Measurements from ENCODE around the gene CNPY2.
"Not testable (repeated sequence)": the region's sequence is repeated elsewhere in the genome, so short reads cannot be mapped to it uniquely, and the experiment has no call there.

CNPY2 gene

GRCh38 chr12:56278905-56279304, 36.9 kb downstream of the CNPY2 start:
- Histone ChIP-seq H3K4me2 (ENCODE audit: low read depth, low read length, poor library complexity, severe bottlenecking) (no peak overlapping the region), H3F3A (ENCODE audit: insufficient read depth) (no peaks in the 10 kb centered on the region), H3K27me3 (ENCODE audit: low read length) (no peaks in the 10 kb centered on the region), H3K27ac (ENCODE audit: low read depth, low read length) (no peak overlapping the region), H3K4me3 (ENCODE audit: insufficient read depth, low read length, poor library complexity, severe bottlenecking) (no peak overlapping the region), H3K9ac (ENCODE audit: low read length) (no peak overlapping the region), H3K9me2 (replicated peaks; ENCODE audit: insufficient read depth, low read length) (no peaks in the 10 kb centered on the region), H3K9me3 (ENCODE audit: insufficient read depth, low read length) (no peaks in the 10 kb centered on the region), H2AFZ (ENCODE audit: low read depth, low read length, severe bottlenecking) (no peak overlapping the region), H4K20me1 (ENCODE audit: low read depth, low read length) (no peaks in the 10 kb centered on the region), H3K79me2 (ENCODE audit: insufficient read depth, low read length) (no peaks in the 10 kb centered on the region), H3K36me3 (ENCODE audit: low read length) (peaks cover 37% of the 10 kb centered on the region; the same call in 1 of the 2 replicates)
- TF ChIP-seq, protein P1, sequence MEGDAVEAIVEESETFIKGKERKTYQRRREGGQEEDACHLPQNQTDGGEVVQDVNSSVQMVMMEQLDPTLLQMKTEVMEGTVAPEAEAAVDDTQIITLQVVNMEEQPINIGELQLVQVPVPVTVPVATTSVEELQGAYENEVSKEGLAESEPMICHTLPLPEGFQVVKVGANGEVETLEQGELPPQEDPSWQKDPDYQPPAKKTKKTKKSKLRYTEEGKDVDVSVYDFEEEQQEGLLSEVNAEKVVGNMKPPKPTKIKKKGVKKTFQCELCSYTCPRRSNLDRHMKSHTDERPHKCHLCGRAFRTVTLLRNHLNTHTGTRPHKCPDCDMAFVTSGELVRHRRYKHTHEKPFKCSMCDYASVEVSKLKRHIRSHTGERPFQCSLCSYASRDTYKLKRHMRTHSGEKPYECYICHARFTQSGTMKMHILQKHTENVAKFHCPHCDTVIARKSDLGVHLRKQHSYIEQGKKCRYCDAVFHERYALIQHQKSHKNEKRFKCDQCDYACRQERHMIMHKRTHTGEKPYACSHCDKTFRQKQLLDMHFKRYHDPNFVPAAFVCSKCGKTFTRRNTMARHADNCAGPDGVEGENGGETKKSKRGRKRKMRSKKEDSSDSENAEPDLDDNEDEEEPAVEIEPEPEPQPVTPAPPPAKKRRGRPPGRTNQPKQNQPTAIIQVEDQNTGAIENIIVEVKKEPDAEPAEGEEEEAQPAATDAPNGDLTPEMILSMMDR (IDR thresholded peaks at IDR 0.05; ENCODE audit: insufficient read depth, low read length, poor library complexity, severe bottlenecking), result no peak
- no peak for TF ChIP-seq EZH2phosphoT487 (conservative IDR thresholded peaks at IDR 0.05; ENCODE audit: low read length)

DNA sequence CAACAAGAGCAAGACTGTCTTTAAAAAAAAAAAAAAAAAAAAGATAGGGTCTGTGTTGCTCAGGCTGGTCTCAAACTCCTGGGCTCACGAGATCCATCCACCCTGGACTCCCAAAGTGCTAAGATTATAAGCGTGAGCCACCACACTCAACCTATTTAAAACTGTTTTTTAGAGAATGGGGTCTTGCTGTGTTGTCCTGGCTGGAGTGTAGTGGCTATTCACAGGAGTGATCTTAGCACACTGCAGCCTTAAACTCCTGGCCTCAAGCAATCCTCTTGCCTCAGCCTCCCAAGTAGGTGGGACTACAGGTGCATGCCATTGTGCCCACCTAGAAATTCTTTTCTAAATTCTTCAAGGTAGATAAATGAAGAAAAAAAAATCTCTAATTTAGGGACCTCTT, 41.5 kb downstream of the CNPY2 start:
- Histone ChIP-seq H3K9ac (ENCODE audit: low read length) (no peak overlapping the region), H3K4me3 (ENCODE audit: insufficient read depth, low read length, poor library complexity, severe bottlenecking) (no peak overlapping the region), H3K27me3 (ENCODE audit: low read length) (no peaks in the 10 kb centered on the region), H3K79me2 (ENCODE audit: insufficient read depth, low read length) (no peaks in the 10 kb centered on the region), H3K9me2 (replicated peaks; ENCODE audit: insufficient read depth, low read length) (no peaks in the 10 kb centered on the region), H3K9me3 (ENCODE audit: insufficient read depth, low read length) (no peaks in the 10 kb centered on the region), H3K36me3 (ENCODE audit: low read length) (peaks cover 20% of the 10 kb centered on the region; the same call in 1 of the 2 replicates), H4K20me1 (ENCODE audit: low read depth, low read length) (no peaks in the 10 kb centered on the region), H3K4me2 (ENCODE audit: low read depth, low read length, poor library complexity, severe bottlenecking) (no peak overlapping the region), H3K27ac (ENCODE audit: low read depth, low read length) (no peak overlapping the region), H2AFZ (ENCODE audit: low read depth, low read length, severe bottlenecking) (no peak overlapping the region), H3F3A (ENCODE audit: insufficient read depth) (peaks cover 15% of the 10 kb centered on the region)
- TF ChIP-seq, protein P1 (IDR thresholded peaks at IDR 0.05; ENCODE audit: insufficient read depth, low read length, poor library complexity, severe bottlenecking), result no peak
- TF ChIP-seq EZH2phosphoT487 (conservative IDR thresholded peaks at IDR 0.05; ENCODE audit: low read length), result no peak

- not testable (repeated sequence) for H2AFZ ChIP-seq (ENCODE audit: low read depth, low read length, severe bottlenecking); H3K9me3 ChIP-seq (ENCODE audit: insufficient read depth, low read length); H4K20me1 ChIP-seq (ENCODE audit: low read depth, low read length); H3K4me3 ChIP-seq (ENCODE audit: insufficient read depth, low read length, poor library complexity, severe bottlenecking); H3K27ac ChIP-seq (ENCODE audit: low read depth, low read length); H3K4me2 ChIP-seq (ENCODE audit: low read depth, low read length, poor library complexity, severe bottlenecking); H3K27me3 ChIP-seq (ENCODE audit: low read length); H3K9ac ChIP-seq (ENCODE audit: low read length); H3K79me2 ChIP-seq (ENCODE audit: insufficient read depth, low read length); H3K9me2 ChIP-seq (replicated peaks; ENCODE audit: insufficient read depth, low read length)
- Histone ChIP-seq H3F3A (ENCODE audit: insufficient read depth) (peaks cover 30% of the 10 kb centered on the region), H3K36me3 (ENCODE audit: low read length) (peaks cover 20% of the 10 kb centered on the region; the same call in 1 of the 2 replicates)
These were observed 43.3 kb downstream of the CNPY2 start for GRCh38 chr12:56272468-56272867.

DNA sequence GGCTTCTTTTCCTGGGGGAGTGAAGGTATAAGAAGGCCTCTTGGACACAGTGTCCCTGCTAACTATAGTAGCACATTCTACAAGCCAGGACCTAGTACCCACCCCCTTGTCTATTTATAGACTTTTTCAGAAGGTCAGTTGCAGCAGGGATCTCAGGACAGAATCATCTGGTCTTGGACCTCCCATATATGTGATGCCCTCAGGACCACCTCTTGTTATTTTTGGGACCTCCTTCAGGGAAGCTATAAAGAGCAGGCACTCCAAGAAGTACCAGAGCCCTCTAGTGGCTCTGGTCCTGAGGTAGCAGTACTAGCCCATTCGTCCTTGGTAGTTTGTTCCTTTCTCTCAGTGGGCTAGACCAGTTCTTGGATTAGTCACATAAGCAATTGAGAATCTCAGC, 44.8 kb downstream of the CNPY2 start:
- no peak overlapping the region for H3K4me3 ChIP-seq (ENCODE audit: insufficient read depth, low read length, poor library complexity, severe bottlenecking)
- no peaks in the 10 kb centered on the region for H3K9me2 ChIP-seq (replicated peaks; ENCODE audit: insufficient read depth, low read length)
- H3K36me3 ChIP-seq (ENCODE audit: low read length), result peaks cover 20% of the 10 kb centered on the region; the same call in 1 of the 2 replicates
- H3K27ac ChIP-seq (ENCODE audit: low read depth, low read length), result no peak overlapping the region
- H4K20me1 ChIP-seq (ENCODE audit: low read depth, low read length), result no peaks in the 10 kb centered on the region
- H2AFZ ChIP-seq (ENCODE audit: low read depth, low read length, severe bottlenecking), result no peak overlapping the region
- no peaks in the 10 kb centered on the region for H3K27me3 ChIP-seq (ENCODE audit: low read length)
- peaks cover 34% of the 10 kb centered on the region for H3F3A ChIP-seq (ENCODE audit: insufficient read depth)
- H3K9me3 ChIP-seq (ENCODE audit: insufficient read depth, low read length), result no peaks in the 10 kb centered on the region
- H3K9ac ChIP-seq (ENCODE audit: low read length), result no peak overlapping the region
- H3K4me2 ChIP-seq (ENCODE audit: low read depth, low read length, poor library complexity, severe bottlenecking), result no peak overlapping the region
- TF ChIP-seq EZH2phosphoT487 (conservative IDR thresholded peaks at IDR 0.05; ENCODE audit: low read length), result no peak
- TF ChIP-seq, protein P1 (IDR thresholded peaks at IDR 0.05; ENCODE audit: insufficient read depth, low read length, poor library complexity, severe bottlenecking), result no peak
- H3K79me2 ChIP-seq (ENCODE audit: insufficient read depth, low read length), result no peaks in the 10 kb centered on the region
